HepG2 (cell line): ENCODE data around the gene ALG8. TPM values are rescaled to one million over a fixed set of nuclear protein-coding genes. Genes with fewer than 3 reads are reported as not detected.

Experiments
- CC2D1A ChIP-seq: sonication (generic); formaldehyde crosslinking; IDR thresholded peaks from 2 replicates; pipeline ENCODE4 v1.8.1; 2023; ENCODE audit warnings: mild to moderate bottlenecking, missing genetic modification reagents
- CREB1 ChIP-seq, 2 experiments: fragments of 450-650 bp in 1 of 2; IDR thresholded peaks; 2 replicates each; pipeline ENCODE4 v1.6.1; 2016 to 2017; ENCODE audit warnings: control low read depth in 1 of 2, mild to moderate bottlenecking in 1 of 2, missing compliant biosample characterization in 1 of 2, missing genetic modification characterization in 1 of 2
- GATA4 ChIP-seq: sonication (generic); IDR thresholded peaks from 2 replicates; pipeline ENCODE4 v1.6.1; 2016; ENCODE audit warnings: antibody characterized with exemption, low read depth, borderline replicate concordance
- NFIC ChIP-seq: IDR thresholded peaks from 2 replicates; pipeline ENCODE4 v1.6.1; 2012; ENCODE audit warnings: mild to moderate bottlenecking, low read length, inconsistent platforms
- NR2F6 ChIP-seq, 2 experiments: IDR thresholded peaks; 2 replicates each; pipeline ENCODE4 v1.6.1; 2016; ENCODE audit warnings: antibody characterized with exemption in 1 of 2, mild to moderate bottlenecking in 1 of 2
- SMC3 ChIP-seq: IDR thresholded peaks from 2 replicates; pipeline ENCODE4 v1.6.1; 2011; ENCODE audit warnings: low read length, improper control_type of control experiment
- ZNF354B ChIP-seq: sonication (generic); formaldehyde crosslinking; IDR thresholded peaks from 2 replicates; pipeline ENCODE4 v1.8.0; 2022; ENCODE audit warnings: mild to moderate bottlenecking, missing genetic modification reagents
- ZNF563 ChIP-seq: sonication (generic); formaldehyde crosslinking; IDR thresholded peaks from 2 replicates; pipeline ENCODE4 v1.8.0; 2022; ENCODE audit warnings: mild to moderate bottlenecking, moderate library complexity, missing genetic modification reagents
- ZNF652 ChIP-seq: IDR thresholded peaks from 2 replicates; pipeline ENCODE4 v1.6.1; 2016; ENCODE audit warnings: low read depth, borderline replicate concordance
- polyA plus RNA-seq, 8 experiments: library from polyadenylated mRNA; depleted of rRNA in 3 of 8; stranded (reverse) in 7 of 8; unstranded in 1 of 8; fragments of >200 nt; fragmentation: Illumina TruSeq in 4 of 8; extraction: Trizol in 4 of 8; gene quantifications; 2 replicates each; pipeline versions ENCODE4 v1.2.1 to v1.2.3, GENCODE V29; 2011 to 2016; ENCODE audit warnings: low read depth in 4 of 8, missing spikeins in 1 of 8, mixed read lengths in 1 of 8; ENCODE audit not compliant: insufficient read depth in 1 of 8
- total RNA-seq, 5 experiments: library from RNA; depleted of rRNA; stranded (reverse); fragments of >200 nt; fragmentation: Illumina TruSeq; extraction: Trizol; gene quantifications; 2 replicates each; pipeline ENCODE4 v1.2.3, GENCODE V29; 2016; ENCODE audit warnings: low read depth in 1 of 5
- TF ChIP-seq, protein P1 (sequence below): sonication (generic); formaldehyde crosslinking; IDR thresholded peaks from 2 replicates; pipeline ENCODE4 v1.4.0; 2020; ENCODE audit warnings: missing genetic modification reagents
- TF ChIP-seq, protein P2 (sequence below): sonication (generic); formaldehyde crosslinking; IDR thresholded peaks from 2 replicates; pipeline ENCODE4 v1.8.0; 2022; ENCODE audit warnings: mild to moderate bottlenecking, missing genetic modification reagents, moderate library complexity
- TF ChIP-seq, protein P3 (sequence below): sonication (generic); formaldehyde crosslinking; conservative IDR thresholded peaks from 2 replicates; pipeline ENCODE4 v1.4.0; 2020; ENCODE audit warnings: missing genetic modification reagents
- TF ChIP-seq, protein P4 (sequence below): sonication (generic); formaldehyde crosslinking; IDR thresholded peaks from 2 replicates; pipeline ENCODE4 v1.4.0; 2020; ENCODE audit warnings: missing genetic modification reagents, mild to moderate bottlenecking, borderline replicate concordance
- TF ChIP-seq, protein P5 (sequence below): IDR thresholded peaks from 2 replicates; pipeline ENCODE4 v1.6.1; 2018; ENCODE audit warnings: missing genetic modification reagents, mild to moderate bottlenecking, missing compliant biosample characterization
- TF ChIP-seq, protein P6 (sequence below): sonication (generic); formaldehyde crosslinking; IDR thresholded peaks from 2 replicates; pipeline ENCODE4 v1.8.1; 2023; ENCODE audit warnings: missing genetic modification reagents, mild to moderate bottlenecking, borderline replicate concordance

ALG8 gene
- total and polyA plus RNA-seq, 2 of the 13 experiments (the other 11 are each of a cell fraction or from before 2014, with no cell fraction given), result 75.8 to 88.0 TPM

DNA sequence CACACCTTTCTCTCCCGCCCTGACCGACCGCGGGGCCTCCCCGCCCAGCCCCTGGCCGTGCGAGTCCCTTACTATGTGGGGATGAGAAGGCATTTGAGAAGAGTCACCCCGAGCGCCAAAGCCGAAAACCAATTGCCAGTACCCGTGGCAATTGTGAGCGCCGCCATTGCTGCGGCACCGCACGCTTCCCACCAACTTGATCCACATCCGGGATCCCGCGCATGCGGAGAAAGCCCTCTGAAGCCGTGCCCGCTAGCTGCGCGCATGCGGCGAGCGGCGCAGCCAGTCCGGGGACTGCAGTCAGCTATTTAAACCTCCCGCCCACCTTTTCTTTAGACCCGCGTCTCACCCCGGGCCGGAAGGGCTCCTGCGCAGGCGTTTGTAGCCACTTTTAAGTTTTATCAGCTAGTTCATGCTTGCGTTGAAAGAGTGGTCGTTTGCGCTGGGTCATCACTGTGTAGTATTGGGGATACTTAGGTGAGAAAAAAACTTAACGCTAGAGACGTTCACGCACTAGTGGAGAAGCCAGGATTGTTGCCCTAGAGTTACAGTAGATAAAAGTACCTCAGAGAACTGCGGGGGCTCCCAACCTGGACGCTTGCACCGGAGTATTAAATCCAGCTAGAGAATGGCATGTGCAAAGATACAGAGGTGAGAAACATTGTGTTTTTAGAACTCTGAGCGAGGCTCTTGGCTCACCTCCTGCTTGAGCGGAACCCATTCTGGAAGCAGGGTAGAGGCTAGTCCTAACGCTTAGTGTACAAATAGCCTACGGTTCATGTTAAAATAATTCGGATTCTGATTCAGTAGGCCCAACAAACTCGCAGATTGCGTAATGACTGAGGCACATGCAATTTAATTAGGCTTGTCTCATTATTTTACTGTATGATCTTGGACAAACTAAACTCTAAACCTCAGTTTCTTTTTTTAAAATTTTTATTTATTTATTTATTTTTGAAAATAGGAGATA, at the start of gene ALG8 (continued):
- no peak for TF ChIP-seq NFIC
- TF ChIP-seq ZNF652 (CRISPR knock-in tag), result no peak
- TF ChIP-seq NR2F6 (IDR thresholded peaks at IDR 0.05), result no peak; the same call in 1 of the 2 replicates
- peak; percentile 13; the same call in 1 of the 2 replicates for TF ChIP-seq NR2F6 (CRISPR knock-in tag; IDR thresholded peaks at IDR 0.05)
- TF ChIP-seq, protein P1, sequence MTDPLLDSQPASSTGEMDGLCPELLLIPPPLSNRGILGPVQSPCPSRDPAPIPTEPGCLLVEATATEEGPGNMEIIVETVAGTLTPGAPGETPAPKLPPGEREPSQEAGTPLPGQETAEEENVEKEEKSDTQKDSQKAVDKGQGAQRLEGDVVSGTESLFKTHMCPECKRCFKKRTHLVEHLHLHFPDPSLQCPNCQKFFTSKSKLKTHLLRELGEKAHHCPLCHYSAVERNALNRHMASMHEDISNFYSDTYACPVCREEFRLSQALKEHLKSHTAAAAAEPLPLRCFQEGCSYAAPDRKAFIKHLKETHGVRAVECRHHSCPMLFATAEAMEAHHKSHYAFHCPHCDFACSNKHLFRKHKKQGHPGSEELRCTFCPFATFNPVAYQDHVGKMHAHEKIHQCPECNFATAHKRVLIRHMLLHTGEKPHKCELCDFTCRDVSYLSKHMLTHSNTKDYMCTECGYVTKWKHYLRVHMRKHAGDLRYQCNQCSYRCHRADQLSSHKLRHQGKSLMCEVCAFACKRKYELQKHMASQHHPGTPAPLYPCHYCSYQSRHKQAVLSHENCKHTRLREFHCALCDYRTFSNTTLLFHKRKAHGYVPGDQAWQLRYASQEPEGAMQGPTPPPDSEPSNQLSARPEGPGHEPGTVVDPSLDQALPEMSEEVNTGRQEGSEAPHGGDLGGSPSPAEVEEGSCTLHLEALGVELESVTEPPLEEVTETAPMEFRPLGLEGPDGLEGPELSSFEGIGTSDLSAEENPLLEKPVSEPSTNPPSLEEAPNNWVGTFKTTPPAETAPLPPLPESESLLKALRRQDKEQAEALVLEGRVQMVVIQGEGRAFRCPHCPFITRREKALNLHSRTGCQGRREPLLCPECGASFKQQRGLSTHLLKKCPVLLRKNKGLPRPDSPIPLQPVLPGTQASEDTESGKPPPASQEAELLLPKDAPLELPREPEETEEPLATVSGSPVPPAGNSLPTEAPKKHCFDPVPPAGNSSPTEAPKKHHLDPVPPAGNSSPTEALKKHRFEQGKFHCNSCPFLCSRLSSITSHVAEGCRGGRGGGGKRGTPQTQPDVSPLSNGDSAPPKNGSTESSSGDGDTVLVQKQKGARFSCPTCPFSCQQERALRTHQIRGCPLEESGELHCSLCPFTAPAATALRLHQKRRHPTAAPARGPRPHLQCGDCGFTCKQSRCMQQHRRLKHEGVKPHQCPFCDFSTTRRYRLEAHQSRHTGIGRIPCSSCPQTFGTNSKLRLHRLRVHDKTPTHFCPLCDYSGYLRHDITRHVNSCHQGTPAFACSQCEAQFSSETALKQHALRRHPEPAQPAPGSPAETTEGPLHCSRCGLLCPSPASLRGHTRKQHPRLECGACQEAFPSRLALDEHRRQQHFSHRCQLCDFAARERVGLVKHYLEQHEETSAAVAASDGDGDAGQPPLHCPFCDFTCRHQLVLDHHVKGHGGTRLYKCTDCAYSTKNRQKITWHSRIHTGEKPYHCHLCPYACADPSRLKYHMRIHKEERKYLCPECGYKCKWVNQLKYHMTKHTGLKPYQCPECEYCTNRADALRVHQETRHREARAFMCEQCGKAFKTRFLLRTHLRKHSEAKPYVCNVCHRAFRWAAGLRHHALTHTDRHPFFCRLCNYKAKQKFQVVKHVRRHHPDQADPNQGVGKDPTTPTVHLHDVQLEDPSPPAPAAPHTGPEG (CRISPR knock-in tag), result peak; percentile 80
- 0 out of 2 replicates have a peak, but pooled peaks have one; percentile 43 for TF ChIP-seq CREB1 (IDR thresholded peaks at IDR 0.05)
- peak; percentile 88 for TF ChIP-seq CREB1 (CRISPR knock-in tag; IDR thresholded peaks at IDR 0.05)
- TF ChIP-seq, protein P2, sequence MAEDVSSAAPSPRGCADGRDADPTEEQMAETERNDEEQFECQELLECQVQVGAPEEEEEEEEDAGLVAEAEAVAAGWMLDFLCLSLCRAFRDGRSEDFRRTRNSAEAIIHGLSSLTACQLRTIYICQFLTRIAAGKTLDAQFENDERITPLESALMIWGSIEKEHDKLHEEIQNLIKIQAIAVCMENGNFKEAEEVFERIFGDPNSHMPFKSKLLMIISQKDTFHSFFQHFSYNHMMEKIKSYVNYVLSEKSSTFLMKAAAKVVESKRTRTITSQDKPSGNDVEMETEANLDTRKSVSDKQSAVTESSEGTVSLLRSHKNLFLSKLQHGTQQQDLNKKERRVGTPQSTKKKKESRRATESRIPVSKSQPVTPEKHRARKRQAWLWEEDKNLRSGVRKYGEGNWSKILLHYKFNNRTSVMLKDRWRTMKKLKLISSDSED, result no peak
- TF ChIP-seq ZNF354B, result no peak; the same call in 1 of the 2 replicates
- TF ChIP-seq CC2D1A, result peak; percentile 87; the same call in 1 of the 2 replicates
- TF ChIP-seq, protein P3, sequence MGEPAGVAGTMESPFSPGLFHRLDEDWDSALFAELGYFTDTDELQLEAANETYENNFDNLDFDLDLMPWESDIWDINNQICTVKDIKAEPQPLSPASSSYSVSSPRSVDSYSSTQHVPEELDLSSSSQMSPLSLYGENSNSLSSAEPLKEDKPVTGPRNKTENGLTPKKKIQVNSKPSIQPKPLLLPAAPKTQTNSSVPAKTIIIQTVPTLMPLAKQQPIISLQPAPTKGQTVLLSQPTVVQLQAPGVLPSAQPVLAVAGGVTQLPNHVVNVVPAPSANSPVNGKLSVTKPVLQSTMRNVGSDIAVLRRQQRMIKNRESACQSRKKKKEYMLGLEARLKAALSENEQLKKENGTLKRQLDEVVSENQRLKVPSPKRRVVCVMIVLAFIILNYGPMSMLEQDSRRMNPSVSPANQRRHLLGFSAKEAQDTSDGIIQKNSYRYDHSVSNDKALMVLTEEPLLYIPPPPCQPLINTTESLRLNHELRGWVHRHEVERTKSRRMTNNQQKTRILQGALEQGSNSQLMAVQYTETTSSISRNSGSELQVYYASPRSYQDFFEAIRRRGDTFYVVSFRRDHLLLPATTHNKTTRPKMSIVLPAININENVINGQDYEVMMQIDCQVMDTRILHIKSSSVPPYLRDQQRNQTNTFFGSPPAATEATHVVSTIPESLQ (CRISPR knock-in tag), result no peak
- 0 out of 2 replicates have a peak, but pooled peaks have one; percentile 24 for TF ChIP-seq SMC3
- TF ChIP-seq ZNF563 (CRISPR knock-in tag), result peak; percentile 75; the same call in 1 of the 2 replicates
- TF ChIP-seq, protein P4, sequence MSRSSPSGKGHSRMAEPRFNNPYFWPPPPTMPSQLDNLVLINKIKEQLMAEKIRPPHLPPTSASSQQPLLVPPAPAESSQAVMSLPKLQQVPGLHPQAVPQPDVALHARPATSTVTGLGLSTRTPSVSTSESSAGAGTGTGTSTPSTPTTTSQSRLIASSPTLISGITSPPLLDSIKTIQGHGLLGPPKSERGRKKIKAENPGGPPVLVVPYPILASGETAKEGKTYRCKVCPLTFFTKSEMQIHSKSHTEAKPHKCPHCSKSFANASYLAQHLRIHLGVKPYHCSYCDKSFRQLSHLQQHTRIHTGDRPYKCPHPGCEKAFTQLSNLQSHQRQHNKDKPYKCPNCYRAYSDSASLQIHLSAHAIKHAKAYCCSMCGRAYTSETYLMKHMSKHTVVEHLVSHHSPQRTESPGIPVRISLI (CRISPR knock-in tag), result peak; percentile 53; the same call in 1 of the 2 replicates
- TF ChIP-seq, protein P5, sequence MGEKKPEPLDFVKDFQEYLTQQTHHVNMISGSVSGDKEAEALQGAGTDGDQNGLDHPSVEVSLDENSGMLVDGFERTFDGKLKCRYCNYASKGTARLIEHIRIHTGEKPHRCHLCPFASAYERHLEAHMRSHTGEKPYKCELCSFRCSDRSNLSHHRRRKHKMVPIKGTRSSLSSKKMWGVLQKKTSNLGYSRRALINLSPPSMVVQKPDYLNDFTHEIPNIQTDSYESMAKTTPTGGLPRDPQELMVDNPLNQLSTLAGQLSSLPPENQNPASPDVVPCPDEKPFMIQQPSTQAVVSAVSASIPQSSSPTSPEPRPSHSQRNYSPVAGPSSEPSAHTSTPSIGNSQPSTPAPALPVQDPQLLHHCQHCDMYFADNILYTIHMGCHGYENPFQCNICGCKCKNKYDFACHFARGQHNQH (CRISPR knock-in tag), result no peak
- TF ChIP-seq GATA4, result peak; percentile 45; the same call in 1 of the 2 replicates
- TF ChIP-seq, protein P6, sequence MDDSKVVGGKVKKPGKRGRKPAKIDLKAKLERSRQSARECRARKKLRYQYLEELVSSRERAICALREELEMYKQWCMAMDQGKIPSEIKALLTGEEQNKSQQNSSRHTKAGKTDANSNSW, result peak; percentile 86; the same call in 1 of the 2 replicates
